Thyroid gland (tissue), 4 donors: ENCODE results near the gene SLC6A3. TPM values are rescaled to one million over a fixed set of nuclear protein-coding genes. Genes with fewer than 3 reads are reported as not detected.

Source experiments
- DNase-seq, 2 donors: peaks; one replicate each; pipeline ENCODE4 v3.0.0-alpha.2; 2019
- H3K27ac ChIP-seq, 3 donors: fragments of 200-600 bp; sonication (generic); 1 replicate in 2 of 3; 2 replicates in 1 of 3; pipeline ENCODE4 v1.5.1; 2016 to 2019; ENCODE audit warnings: mild to moderate bottlenecking in 1 of 3, moderate library complexity in 1 of 3
- H3K27me3 ChIP-seq: fragments of 200-600 bp; sonication (generic); one replicate; pipeline ENCODE4 v1.5.1; 2019
- H3K36me3 ChIP-seq, 2 donors: fragments of 200-600 bp; sonication (generic); one replicate each; pipeline ENCODE4 v1.5.1; 2016 to 2019
- H3K4me1 ChIP-seq, 2 donors: fragments of 200-600 bp; sonication (generic); one replicate each; pipeline ENCODE4 v1.5.1; 2017 to 2019
- H3K4me3 ChIP-seq, 3 donors: fragments of 200-600 bp; sonication (generic); replicated peaks in 1 of 3; 1 replicate in 2 of 3; 2 replicates in 1 of 3; pipeline ENCODE4 v1.5.1; 2016; ENCODE audit warnings: mild to moderate bottlenecking in 1 of 3
- H3K9me3 ChIP-seq: fragments of 200-600 bp; sonication (generic); one replicate; pipeline ENCODE4 v1.5.1; 2017
- CTCF ChIP-seq, 6 experiments: fragments of 200-600 bp in 3 of 6; fragments of 450-650 bp in 3 of 6; sonication (generic) in 3 of 6; IDR thresholded peaks; one replicate each; pipeline ENCODE4 v1.5.1; 2016 to 2019; ENCODE audit warnings: antibody characterized with exemption in 6 of 6, mild to moderate bottlenecking in 2 of 6, inconsistent platforms in 1 of 6, moderate library complexity in 1 of 6
- POLR2A ChIP-seq, 2 donors: fragments of 450-650 bp; IDR thresholded peaks; one replicate each; pipeline ENCODE4 v1.6.1; 2017; ENCODE audit warnings: antibody characterized with exemption in 2 of 2, mild to moderate bottlenecking in 2 of 2, moderate library complexity in 1 of 2
- WGBS, 2 donors: methylation state at CpG; one replicate each; pipeline ENCODE4 v1.1.5; 2017; 5-methylcytosine and 5-hydroxymethylcytosine counted together
- intact Hi-C: fragments of 100-400 bp; cut with DNase I; formaldehyde crosslinking; loops from one replicate; pipeline ENCODE4 v1.15.1; 2023
- total RNA-seq, 4 donors: library from RNA; depleted of rRNA; stranded (reverse); fragments of >200 nt; gene quantifications; one replicate each; pipeline ENCODE4 v1.2.3, GENCODE V29; 2016

The SLC6A3 gene
- total RNA-seq, 4 donors from 2014 or later: 0.54 to 0.67 (median 0.54) TPM; not detected in 1

GRCh38 chr5:1371218-1371971 lies 73.8 kb downstream of the SLC6A3 start:
- 85 to 91% methylated on average over 12 to 13 of the region's 13 CpGs for WGBS, 2 donors
- Histone ChIP-seq H3K4me1 (peaks cover 0 to 6% of the 10 kb centered on the region in 2 donors), H3K27me3 (no peaks in the 10 kb centered on the region), H3K36me3 (no peaks in the 10 kb centered on the region), H3K4me3 (no peak overlapping the region), H3K27ac (no peak overlapping the region), H3K9me3 (no peaks in the 10 kb centered on the region)
- no peak for DNase-seq
- intact Hi-C loops: no loop called here
- no peak for TF ChIP-seq POLR2A (IDR thresholded peaks at IDR 0.05)
- no peak for TF ChIP-seq CTCF (IDR thresholded peaks at IDR 0.05)

GRCh38 chr5:1370006-1370405 lies 75.2 kb downstream of the SLC6A3 start:
- Histone ChIP-seq H3K4me1 (no peaks in the 10 kb centered on the region), H3K27me3 (no peaks in the 10 kb centered on the region), H3K4me3 (no peak overlapping the region), H3K27ac (no peak overlapping the region), H3K36me3 (no peaks in the 10 kb centered on the region), H3K9me3 (no peaks in the 10 kb centered on the region)
- intact Hi-C loops: no loop called here
- DNase-seq: no peak
- no peak for TF ChIP-seq POLR2A (IDR thresholded peaks at IDR 0.05)
- no peak for TF ChIP-seq CTCF (IDR thresholded peaks at IDR 0.05)
- WGBS, 2 donors: 84 to 88% methylated on average over 7 of the region's 7 CpGs

- no peak overlapping the region for H3K27ac ChIP-seq
- no peak for TF ChIP-seq POLR2A (IDR thresholded peaks at IDR 0.05)
- intact Hi-C loops: no loop called here
- no peak for DNase-seq
- H3K4me1 ChIP-seq: no peaks in the 10 kb centered on the region
- no peak overlapping the region for H3K4me3 ChIP-seq
- 77 to 78% methylated on average over 4 of the region's 4 CpGs for WGBS, 2 donors
- H3K36me3 ChIP-seq: no peaks in the 10 kb centered on the region
- H3K9me3 ChIP-seq: no peaks in the 10 kb centered on the region
- H3K27me3 ChIP-seq: no peaks in the 10 kb centered on the region
These were observed 76.5 kb downstream of the SLC6A3 start for GRCh38 chr5:1368756-1369155.

- intact Hi-C loops: no loop called here
- Histone ChIP-seq H3K9me3 (no peaks in the 10 kb centered on the region), H3K27ac (no peak overlapping the region), H3K4me3 (no peak overlapping the region), H3K4me1 (no peaks in the 10 kb centered on the region), H3K27me3 (no peaks in the 10 kb centered on the region), H3K36me3 (no peaks in the 10 kb centered on the region)
- no peak for DNase-seq
- no peak for TF ChIP-seq CTCF (IDR thresholded peaks at IDR 0.05)
- no peak for TF ChIP-seq POLR2A (IDR thresholded peaks at IDR 0.05)
- 91 to 93% methylated on average over 7 of the region's 7 CpGs for WGBS, 2 donors
These were observed 77.0 kb downstream of the SLC6A3 start for GRCh38 chr5:1368236-1368635.

- TF ChIP-seq CTCF (IDR thresholded peaks at IDR 0.05) (no peak), POLR2A (IDR thresholded peaks at IDR 0.05) (no peak)
- 65 to 75% methylated on average over 7 of the region's 7 CpGs for WGBS, 2 donors
- Histone ChIP-seq H3K36me3 (no peaks in the 10 kb centered on the region), H3K4me1 (no peaks in the 10 kb centered on the region), H3K9me3 (no peaks in the 10 kb centered on the region), H3K27me3 (no peaks in the 10 kb centered on the region), H3K27ac (no peak overlapping the region), H3K4me3 (no peak overlapping the region)
- DNase-seq: no peak
- intact Hi-C loops: no loop called here
These were observed 78.1 kb downstream of the SLC6A3 start for GRCh38 chr5:1367149-1367548.
